ENCODE data around the gene COL11A1.
"Not testable (repeated sequence)": the region's sequence is repeated elsewhere in the genome, so short reads cannot be mapped to it uniquely, and the experiment has no call there.

COL11A1 gene

DNA sequence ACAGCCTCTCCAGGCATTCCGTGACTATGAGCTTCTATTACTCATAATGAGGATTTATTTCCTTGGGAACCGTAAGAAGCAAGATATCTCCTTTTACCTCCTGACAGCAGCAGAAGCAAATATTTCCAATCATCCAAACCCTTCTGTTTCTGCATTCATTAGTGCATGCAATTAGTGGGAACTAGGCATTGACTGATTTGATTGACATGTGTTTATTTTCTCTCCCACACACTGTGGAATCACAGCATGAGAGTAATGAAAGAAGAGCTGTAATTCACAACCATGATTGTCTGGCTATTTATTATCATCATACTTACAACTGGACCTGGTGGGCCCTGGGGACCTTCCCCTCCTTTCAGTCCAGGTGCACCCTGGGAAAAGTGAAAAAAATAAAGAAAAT, 146.8 kb downstream of the COL11A1 start:
- no peak overlapping the region for H3K27ac ChIP-seq
- TF ChIP-seq, protein P1, sequence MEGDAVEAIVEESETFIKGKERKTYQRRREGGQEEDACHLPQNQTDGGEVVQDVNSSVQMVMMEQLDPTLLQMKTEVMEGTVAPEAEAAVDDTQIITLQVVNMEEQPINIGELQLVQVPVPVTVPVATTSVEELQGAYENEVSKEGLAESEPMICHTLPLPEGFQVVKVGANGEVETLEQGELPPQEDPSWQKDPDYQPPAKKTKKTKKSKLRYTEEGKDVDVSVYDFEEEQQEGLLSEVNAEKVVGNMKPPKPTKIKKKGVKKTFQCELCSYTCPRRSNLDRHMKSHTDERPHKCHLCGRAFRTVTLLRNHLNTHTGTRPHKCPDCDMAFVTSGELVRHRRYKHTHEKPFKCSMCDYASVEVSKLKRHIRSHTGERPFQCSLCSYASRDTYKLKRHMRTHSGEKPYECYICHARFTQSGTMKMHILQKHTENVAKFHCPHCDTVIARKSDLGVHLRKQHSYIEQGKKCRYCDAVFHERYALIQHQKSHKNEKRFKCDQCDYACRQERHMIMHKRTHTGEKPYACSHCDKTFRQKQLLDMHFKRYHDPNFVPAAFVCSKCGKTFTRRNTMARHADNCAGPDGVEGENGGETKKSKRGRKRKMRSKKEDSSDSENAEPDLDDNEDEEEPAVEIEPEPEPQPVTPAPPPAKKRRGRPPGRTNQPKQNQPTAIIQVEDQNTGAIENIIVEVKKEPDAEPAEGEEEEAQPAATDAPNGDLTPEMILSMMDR (IDR thresholded peaks at IDR 0.05) = no peak
- TF ChIP-seq ZFX (IDR thresholded peaks at IDR 0.05; ENCODE audit: borderline replicate concordance) = no peak

DNA sequence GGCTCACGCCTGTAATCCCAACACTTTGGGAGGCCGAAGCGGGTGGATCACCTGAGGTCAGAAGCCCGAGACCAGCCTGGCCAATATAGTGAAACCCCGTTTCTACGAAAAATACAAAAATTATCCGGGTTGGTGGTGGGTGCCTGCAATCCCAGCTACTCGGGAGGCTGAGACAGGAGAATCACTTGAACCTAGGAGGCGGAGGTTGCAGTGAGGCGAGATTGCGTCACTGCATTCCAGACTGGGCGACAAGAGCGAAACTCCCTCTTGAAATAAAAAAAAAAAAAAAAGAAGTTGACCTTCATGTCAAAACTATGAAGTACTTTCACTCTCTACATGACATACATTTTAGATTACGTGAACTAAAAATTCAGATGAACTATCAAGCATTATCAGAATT, 153.7 kb downstream of the COL11A1 start:
- no peak for TF ChIP-seq ZFX (IDR thresholded peaks at IDR 0.05; ENCODE audit: borderline replicate concordance)
- TF ChIP-seq, protein P1 (IDR thresholded peaks at IDR 0.05) = no peak
- no peak overlapping the region for H3K27ac ChIP-seq

DNA sequence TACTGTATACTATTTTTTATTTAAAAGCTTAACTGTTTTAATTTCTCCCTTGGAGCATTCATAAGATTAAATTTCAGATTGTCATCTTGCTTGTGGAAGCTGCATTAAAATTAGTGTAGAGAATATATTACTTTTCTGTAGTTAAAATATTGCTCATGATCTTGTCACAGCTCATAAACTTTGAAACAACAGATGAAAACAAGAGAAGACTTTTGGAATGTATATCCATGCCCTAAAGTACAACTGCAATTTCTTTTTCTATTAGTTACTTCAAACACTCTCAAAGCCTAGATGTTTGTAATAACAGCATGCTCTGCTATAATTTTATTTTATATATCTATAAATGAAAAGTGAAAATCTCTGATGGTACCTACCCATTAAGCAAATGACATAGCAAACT, 155.9 kb downstream of the COL11A1 start:
- no peak overlapping the region for H3K27ac ChIP-seq
- no peak for TF ChIP-seq ZFX (IDR thresholded peaks at IDR 0.05; ENCODE audit: borderline replicate concordance)
- TF ChIP-seq, protein P1 (IDR thresholded peaks at IDR 0.05) = no peak

DNA sequence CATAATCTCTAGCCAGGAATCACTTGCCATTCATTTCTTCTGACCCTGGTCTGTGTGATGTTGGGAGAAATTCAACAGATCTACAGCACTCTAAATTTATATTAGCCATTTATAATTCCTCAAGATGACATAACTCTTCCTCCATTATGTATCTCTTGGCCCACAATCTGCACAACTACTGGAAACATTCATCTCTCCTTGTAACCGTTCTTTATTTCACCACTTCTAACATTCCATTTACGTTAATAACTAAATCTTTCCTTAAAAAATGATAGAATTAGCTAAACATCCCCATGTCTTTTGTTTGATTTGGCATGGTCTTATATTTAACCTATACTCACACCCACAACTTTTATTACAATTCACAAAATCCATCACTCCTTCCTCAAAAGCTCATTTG, 166.0 kb downstream of the COL11A1 start:
- no peak overlapping the region for H3K27ac ChIP-seq
- TF ChIP-seq, protein P1 (IDR thresholded peaks at IDR 0.05) = no peak
- no peak for TF ChIP-seq ZFX (IDR thresholded peaks at IDR 0.05; ENCODE audit: borderline replicate concordance)

DNA sequence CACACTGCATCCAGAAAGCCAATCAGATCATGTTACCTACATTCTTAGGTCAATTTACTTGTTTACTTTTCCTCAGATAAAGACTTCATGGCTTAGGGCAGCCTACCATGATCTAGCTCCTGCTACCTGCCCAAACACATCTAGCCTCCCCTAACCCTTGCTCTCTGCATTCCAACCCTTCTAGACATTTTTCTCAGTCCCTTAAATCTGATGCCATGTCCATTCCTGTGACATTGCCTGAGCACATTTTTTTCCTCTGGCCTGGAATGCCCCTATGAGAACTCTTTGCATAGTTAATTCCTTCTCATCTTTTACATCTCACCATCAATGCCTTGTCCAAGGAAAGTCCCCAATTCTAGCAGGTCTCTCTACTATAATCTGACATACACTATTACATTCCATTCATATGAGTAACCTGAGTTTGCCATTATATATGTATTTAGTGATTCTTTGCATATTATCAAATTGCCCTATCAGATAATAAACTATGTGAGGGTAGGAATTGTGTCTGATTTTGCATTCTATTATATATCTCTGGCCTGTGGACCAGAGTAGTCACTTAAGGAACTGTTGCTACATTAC, 166.9 kb downstream of the COL11A1 start:
- no peak overlapping the region for H3K27ac ChIP-seq
- TF ChIP-seq ZFX (IDR thresholded peaks at IDR 0.05; ENCODE audit: borderline replicate concordance) = no peak
- TF ChIP-seq, protein P1 (IDR thresholded peaks at IDR 0.05) = no peak

DNA sequence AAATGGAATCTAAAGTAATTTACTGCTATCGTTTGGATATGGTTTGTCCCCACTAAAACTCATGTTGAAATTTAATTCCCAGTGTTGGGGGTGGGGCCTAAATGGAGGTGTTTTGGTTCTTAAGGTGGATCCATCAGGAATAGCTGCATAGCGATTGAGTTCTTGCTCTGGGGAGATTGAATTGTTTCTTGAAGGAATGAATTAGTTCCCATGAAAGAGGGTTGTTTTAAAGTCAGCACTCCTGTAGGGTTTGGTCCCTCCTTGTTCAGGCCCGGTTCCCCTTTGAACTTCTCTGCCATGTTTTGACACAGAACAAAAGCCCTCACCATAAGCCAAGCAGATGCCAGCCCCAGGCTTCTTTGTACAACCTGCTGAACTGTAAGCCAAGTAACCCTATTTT, 170.9 kb downstream of the COL11A1 start:
- TF ChIP-seq, protein P1 (IDR thresholded peaks at IDR 0.05) = no peak
- TF ChIP-seq ZFX (IDR thresholded peaks at IDR 0.05; ENCODE audit: borderline replicate concordance) = no peak
- no peak overlapping the region for H3K27ac ChIP-seq

DNA sequence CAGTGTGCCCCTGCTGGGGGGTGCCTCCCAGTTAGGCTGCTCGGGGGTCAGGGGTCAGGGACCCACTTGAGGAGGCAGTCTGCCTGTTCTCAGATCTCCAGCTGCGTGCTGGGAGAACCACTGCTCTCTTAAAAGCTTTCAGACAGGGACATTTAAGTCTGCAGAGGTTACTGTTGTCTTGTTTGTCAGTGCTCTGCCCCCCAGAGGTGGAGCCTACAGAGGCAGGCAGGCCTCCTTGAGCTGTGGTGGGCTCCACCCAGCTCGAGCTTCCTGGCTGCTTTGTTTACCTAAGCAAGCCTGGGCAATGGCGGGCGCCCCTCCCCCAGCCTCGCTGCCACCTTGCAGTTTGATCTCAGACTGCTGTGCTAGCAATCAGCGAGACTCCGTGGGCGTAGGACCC, 175.0 kb downstream of the COL11A1 start:
- H3K27ac ChIP-seq = not testable (repeated sequence)

DNA sequence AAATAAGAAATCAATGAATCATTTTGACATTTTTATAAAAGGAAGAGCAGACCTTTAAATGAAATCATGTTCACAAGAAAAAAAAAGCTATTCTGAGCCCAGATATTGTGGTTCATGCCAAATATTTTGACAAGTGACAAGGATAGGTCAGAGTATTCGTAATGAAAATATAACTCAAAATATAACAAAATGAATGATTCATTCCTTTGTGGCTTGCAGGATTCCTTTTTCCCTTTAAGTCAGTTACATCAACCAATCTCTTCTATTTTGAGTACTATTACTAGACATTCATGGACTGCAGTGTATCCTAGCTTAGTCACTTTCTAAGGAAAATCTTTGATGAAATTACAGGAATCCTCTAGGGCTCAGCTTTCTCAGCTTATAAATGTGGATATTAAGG, 188.7 kb downstream of the COL11A1 start:
- no peak overlapping the region for H3K27ac ChIP-seq
- TF ChIP-seq, protein P1 (IDR thresholded peaks at IDR 0.05) = no peak
- no peak for TF ChIP-seq ZFX (IDR thresholded peaks at IDR 0.05; ENCODE audit: borderline replicate concordance)
